Stimulated activated CD8-positive, alpha-beta memory T cell treated with anti-CD3 and anti-CD28 coated beads, Interleukin-12 subunit alpha, Interleukin-12 subunit beta, amount 100 ng/mL, for 1 hour (primary cell): ENCODE measurements around the gene FHDC1.

Source experiments
- DNase-seq: peaks from one replicate; pipeline ENCODE4 v3.0.0-alpha.2; 2020; ENCODE audit warnings: low read depth

FHDC1 gene

GRCh38 chr4:152936446-152937335 is 568 bp downstream of the FHDC1 start:
- DNase-seq, result no peak

GRCh38 chr4:152937336-152938236 is 1.5 kb downstream of the FHDC1 start:
- no peak for DNase-seq

- DNase-seq, result no peak
Observed at GRCh38 chr4:152938237-152938947, 2.3 kb downstream of the FHDC1 start.

- DNase-seq, result no peak
Observed at GRCh38 chr4:152939621-152940020, 3.5 kb downstream of the FHDC1 start.

GRCh38 chr4:152940461-152940860 is 4.3 kb downstream of the FHDC1 start:
- no peak for DNase-seq

GRCh38 chr4:152941411-152941810 is 5.3 kb downstream of the FHDC1 start:
- no peak for DNase-seq

- DNase-seq, result no peak
Observed at GRCh38 chr4:152942346-152942745, 6.2 kb downstream of the FHDC1 start.

GRCh38 chr4:152943672-152944071 is 7.5 kb downstream of the FHDC1 start:
- DNase-seq, result no peak

GRCh38 chr4:152944666-152945320 is 8.7 kb downstream of the FHDC1 start:
- DNase-seq, result no peak

- no peak for DNase-seq
Observed at GRCh38 chr4:152945639-152946038, 9.5 kb downstream of the FHDC1 start.

- no peak for DNase-seq
Observed at GRCh38 chr4:152946446-152946845, 10.3 kb downstream of the FHDC1 start.

GRCh38 chr4:152947311-152947710 is 11.2 kb downstream of the FHDC1 start:
- no peak for DNase-seq

GRCh38 chr4:152949930-152950329 is 13.8 kb downstream of the FHDC1 start:
- no peak for DNase-seq

- DNase-seq, result no peak
Observed at GRCh38 chr4:152950402-152951274, 14.5 kb downstream of the FHDC1 start.

- no peak for DNase-seq
Observed at GRCh38 chr4:152951348-152951747, 15.2 kb downstream of the FHDC1 start.

GRCh38 chr4:152953514-152953913 is 17.4 kb downstream of the FHDC1 start:
- DNase-seq, result no peak

- DNase-seq, result no peak
Observed at GRCh38 chr4:152954741-152955140, 18.6 kb downstream of the FHDC1 start.

- DNase-seq, result no peak
Observed at GRCh38 chr4:152956147-152956546, 20.0 kb downstream of the FHDC1 start.

- DNase-seq, result no peak
Observed at GRCh38 chr4:152956650-152957436, 20.7 kb downstream of the FHDC1 start.
